Activated effector memory CD4-positive, alpha-beta T cell treated with Interleukin-2 at 50 U/mL for 16 hours (primary cell): ENCODE measurements around the gene ABCF2.

Source experiments
- DNase-seq: peaks from one replicate; pipeline ENCODE4 v3.0.0-alpha.2; 2020

Gene ABCF2

DNA sequence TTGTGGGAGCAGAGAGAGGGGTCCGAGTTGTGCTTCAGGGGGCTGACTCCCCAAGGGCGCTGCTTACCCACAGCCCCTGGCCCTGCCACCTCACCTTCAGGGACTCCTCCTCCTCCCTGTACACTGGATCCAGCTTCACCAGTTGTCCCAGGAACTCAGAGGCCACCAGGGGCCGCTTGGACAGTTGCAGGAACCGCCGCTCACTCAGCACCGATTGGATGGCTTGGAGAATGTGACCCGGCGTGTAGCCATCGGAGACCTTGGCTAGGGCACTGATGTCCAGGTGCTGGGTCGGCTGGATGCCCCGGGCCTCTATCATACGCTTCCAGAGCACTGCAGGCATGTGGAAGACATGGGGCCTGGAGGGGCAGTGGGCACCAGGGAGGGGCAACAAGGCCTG, 35.5 kb downstream of the ABCF2 start:
- DNase-seq = no peak

- no peak for DNase-seq
Measured at GRCh38 chr7:151189038-151189437, 38.0 kb downstream of the ABCF2 start.

GRCh38 chr7:151188252-151188542, 38.8 kb downstream of the ABCF2 start:
- no peak for DNase-seq

- DNase-seq = no peak
Measured at GRCh38 chr7:151187409-151188251, 39.4 kb downstream of the ABCF2 start.

- no peak for DNase-seq
Measured at GRCh38 chr7:151186640-151187408, 40.2 kb downstream of the ABCF2 start, which contains the start of gene ASB10. ASB10 (minus strand) TSS chr7:151187250; CDS start chr7:151187130, 120 bp downstream.

DNA sequence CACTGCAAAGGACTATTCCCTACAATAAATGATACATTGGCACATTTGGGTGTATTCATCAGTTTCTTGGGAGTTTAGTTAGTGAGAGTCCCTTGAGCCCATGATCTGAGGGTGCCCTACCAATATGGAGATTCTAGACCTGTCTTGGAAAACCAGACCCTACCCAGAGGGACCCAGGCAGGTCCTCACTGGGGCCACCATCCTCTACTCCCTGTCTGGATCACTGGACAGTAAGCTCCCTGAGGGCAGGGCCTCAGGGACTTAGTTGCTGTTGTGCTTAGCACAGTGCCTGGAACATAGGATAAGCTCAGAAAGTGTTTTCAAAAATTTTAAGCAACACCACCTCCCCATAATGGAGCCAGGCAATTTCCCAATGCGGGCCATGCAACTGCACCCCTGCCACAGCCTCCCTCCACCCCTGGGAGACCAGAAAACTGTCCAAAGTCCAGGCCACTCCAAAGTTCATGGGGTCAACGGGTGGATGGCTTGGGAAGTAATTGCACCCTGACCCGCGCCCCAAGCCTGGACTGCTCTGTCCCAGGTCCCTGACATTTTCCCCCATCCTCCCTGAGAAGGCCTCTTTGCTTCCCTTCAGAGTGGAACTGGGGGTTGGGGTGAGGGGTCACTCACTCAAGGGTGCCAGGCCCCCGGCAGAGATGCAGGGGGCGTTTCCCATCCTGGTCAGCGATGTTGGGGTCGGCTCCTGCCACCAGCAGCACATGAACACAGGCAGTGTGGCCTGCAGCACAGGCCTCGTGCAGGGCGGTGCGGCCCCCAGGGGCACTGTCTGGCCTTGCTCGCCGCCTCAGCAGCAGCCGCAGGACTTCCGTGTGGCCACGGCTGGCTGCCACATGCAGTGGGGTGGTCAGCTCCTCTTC, 41.0 kb downstream of the ABCF2 start:
- DNase-seq = no peak

DNA sequence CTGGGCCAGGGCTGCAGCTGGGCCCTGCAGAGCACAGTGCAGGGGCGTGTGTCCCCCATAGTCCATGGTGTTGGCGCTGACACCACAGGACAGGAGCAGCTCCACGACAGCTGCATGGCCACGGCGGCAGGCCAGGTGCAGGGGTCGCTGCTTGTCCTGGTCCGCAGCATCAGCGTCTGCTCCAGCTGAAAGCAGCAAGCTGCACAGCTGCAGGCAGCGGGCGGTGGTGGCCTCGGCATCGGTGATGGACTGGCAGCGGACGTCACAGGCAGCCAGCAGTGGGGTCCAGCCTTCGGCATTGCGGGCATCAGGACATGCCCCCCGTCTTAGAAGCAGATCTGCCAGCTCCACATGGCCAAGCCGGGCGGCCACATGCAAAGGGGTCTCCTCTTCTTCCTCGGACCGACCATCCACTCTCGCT, 46.0 kb downstream of the ABCF2 start:
- DNase-seq = no peak

GRCh38 chr7:151179946-151180345, 47.1 kb downstream of the ABCF2 start:
- no peak for DNase-seq

DNA sequence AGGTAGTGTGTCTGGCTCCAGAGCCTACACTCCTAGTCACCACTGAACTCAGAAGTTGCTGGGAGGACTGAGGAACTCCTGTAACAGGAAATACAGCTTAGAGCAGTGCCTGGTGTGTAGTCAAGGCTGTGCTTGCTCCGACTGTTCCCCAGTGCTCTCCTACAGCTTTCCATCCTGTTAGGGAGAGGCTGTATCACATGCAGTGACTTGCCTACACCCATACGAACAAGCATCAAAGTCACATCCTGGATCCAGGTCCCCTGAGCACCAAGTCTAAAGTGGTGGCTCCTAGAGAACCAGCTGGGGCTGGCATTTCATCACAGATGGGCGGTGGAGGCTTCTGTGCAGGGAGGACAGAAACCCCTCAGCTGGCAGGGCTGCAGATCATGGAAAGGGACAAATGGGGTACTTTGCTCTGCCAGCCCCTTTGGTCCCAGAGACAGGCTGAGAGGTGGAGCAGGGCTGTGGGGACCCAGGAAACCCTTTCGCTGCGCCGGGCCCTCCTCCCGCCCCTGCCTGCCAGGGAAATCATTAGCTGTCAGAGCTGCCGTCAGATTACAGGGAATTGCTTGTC, 47.6 kb downstream of the ABCF2 start:
- no peak for DNase-seq

- no peak for DNase-seq
Measured at GRCh38 chr7:151178831-151179230, 48.2 kb downstream of the ABCF2 start.

- no peak for DNase-seq
Measured at GRCh38 chr7:151178236-151178635, 48.8 kb downstream of the ABCF2 start.

DNA sequence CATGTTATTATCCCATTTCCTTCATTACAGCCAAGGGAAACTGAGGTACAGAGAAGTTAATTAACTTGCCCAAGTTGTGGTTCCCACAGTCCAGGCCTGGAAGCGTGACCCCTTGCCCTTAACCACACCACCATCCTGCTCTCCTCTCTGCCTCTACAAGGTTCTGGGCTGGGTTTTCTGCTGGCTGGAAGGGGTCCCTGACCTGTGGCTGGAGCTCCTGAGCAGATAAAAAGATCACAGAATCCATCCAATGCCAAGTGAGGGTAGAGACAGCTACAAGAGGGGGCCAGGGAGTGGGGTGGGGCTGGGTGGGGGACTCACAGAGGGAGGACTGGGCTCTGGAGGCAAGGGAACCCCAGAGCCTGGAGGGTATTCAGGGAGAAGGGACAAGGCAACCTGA, 49.7 kb downstream of the ABCF2 start:
- no peak for DNase-seq

DNA sequence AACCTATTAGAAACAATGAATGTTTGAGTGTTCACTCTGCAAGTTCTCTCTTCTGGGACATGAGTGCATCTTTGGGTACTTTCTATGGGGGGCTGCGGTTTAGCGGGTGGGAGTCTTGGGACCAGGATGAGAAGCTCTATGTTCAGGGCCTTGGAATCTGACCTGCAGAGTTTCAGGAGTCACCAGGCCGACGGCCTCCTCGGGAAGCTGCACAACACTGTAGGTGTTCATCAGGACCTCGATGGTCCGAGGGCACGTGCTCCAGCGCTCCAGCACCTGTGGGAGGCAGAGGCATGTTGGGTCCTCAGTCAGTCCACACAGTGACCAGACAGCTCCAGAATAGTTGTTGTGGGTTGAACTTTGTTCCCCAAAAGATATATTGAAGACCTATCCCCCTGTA, 50.6 kb downstream of the ABCF2 start:
- no peak for DNase-seq

DNA sequence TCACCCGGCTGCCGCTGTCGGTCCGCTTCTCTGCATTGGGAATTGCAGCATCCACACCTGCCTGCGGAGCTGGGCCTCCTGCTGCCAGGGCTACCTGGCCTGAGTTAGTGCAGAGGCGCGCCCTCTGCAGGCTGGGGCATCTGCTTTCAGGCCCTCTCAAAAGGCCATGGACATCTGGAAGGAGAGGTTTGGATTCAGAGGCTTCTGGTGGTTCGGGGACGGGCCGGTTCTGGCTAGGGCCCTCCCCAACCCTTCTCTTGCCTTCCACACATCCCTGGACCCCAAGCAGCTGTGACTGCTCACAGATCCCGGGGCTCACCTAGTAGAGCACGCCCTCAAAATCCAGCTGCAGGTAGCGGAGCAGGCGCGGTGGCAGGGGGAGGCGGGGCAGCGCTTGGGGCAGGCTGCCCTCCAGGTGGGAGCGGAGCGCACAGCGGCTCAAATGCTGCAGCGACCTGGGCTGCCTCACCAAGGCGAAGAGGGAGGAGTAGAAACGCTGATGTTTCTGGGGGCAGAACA, 51.2 kb downstream of the ABCF2 start:
- DNase-seq = no peak

GRCh38 chr7:151175047-151175792, 51.8 kb downstream of the ABCF2 start:
- no peak for DNase-seq

- no peak for DNase-seq
Measured at GRCh38 chr7:151174246-151175046, 52.6 kb downstream of the ABCF2 start.

- DNase-seq = no peak
Measured at GRCh38 chr7:151173386-151174245, 53.4 kb downstream of the ABCF2 start.

DNA sequence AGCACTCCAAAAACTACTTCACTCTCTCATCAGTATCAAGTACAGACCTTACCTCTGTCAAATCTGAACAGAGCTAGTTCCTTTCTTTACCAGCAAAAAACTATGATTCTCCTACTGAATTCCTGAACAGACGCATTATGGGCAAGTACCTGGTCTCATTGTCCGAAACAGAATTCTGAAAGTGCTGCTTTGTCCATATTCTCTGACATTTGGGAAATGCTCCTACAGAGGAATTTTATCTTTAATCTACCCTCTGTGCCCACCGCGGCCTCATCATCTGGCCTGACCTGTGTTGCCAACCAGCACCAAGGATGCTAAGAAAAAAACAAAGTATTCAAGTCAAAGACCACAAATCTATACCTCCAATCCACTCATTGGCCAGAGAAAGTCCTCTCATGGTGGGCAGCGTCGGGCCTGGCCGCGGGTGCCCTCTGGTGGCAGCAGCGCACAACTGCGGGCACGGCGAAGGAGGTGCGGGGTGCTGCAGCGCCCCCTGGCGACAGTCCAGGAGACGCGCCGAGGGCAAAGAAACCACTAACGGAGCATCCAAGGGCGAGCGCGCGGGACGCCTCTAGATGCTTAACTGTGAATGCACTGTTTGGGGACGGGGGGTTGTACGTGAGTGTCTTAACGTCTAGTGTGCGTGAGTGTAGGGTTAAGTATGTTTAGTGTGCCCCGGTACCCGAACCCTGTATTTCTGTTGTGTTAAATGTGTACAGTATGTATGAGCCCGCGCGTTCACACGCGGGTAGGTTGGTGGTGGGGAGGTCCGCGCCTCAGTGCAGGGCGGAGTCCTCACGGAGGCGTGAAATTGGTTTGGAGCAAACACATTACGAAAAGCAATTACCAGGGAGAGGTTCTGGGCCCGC, 54.5 kb downstream of the ABCF2 start:
- DNase-seq = peak; percentile 69

DNA sequence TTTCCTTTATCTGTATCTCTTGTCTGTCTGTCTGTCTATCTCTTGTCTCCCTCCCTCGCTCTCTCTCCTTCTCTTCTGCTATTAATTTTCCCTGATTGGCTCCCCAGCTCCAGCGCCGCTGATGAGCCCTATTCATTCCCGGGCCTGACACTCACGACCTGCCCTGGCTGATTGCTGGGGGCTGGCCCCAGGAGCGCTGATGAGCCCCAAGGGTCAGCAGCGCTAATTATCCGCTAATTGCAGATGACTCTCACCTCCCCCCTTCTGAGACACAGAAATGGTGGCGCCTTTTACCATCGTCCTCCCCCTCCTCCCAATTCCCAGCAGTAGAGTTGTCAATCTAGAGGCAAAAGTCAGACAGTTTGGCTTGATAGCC, 58.2 kb downstream of the ABCF2 start:
- DNase-seq = no peak
